ENCODE results near the gene OSBPL10.

OSBPL10 gene

DNA sequence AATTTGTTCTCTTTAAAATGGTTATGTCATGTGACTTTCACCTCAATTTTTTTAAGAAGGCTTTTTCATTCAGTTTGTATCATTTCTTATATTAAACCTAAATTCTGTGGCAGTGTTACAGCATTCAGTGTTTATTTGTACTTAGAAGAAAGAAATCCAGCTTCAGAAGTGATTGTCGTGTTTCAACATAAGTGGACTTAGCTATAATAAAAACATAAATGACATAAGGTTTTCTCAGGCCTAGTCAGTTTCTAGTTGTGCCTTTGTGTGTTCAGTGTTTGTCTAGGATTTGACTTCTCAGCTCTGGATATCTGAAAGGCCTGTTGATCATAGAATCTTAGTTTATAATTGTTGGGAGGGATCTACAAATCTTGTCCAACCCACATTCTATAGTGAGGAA, 367.9 kb downstream of the OSBPL10 start:
- Histone ChIP-seq H3K9ac (ENCODE audit: low read length) (no peak overlapping the region), H3K36me3 (ENCODE audit: insufficient read depth, low read length) (peaks cover 81% of the 10 kb centered on the region), H3K4me1 (ENCODE audit: insufficient read depth, low read length, severe bottlenecking) (no peaks in the 10 kb centered on the region), H2AFZ (ENCODE audit: low read length) (no peak overlapping the region), H3K9me3 (ENCODE audit: low read length) (no peaks in the 10 kb centered on the region), H3K27me3 (ENCODE audit: insufficient read depth, low read length) (no peaks in the 10 kb centered on the region), H3F3A (ENCODE audit: insufficient read depth, low read length) (no peaks in the 10 kb centered on the region), H3K27ac (ENCODE audit: low read depth, low read length, poor library complexity, severe bottlenecking) (no peak overlapping the region), H3K4me3 (ENCODE audit: low read depth, low read length, poor library complexity, severe bottlenecking) (no peak overlapping the region), H4K20me1 (ENCODE audit: insufficient read depth, low read length) (no peaks in the 10 kb centered on the region), H3K9me2 (ENCODE audit: low read depth, low read length) (no peaks in the 10 kb centered on the region), H3K4me2 (ENCODE audit: low read length) (no peak overlapping the region), H3K79me2 (ENCODE audit: insufficient read depth, low read length) (peaks cover 14% of the 10 kb centered on the region)
- TF ChIP-seq EZH2 (IDR thresholded peaks at IDR 0.05; ENCODE audit: borderline replicate concordance, low read length) (no peak), CTCF (IDR thresholded peaks at IDR 0.05; ENCODE audit: low read length) (no peak)

Data from OCI-LY1 (cell line).